ENCODE measurements around the gene MAST2.

DNA sequence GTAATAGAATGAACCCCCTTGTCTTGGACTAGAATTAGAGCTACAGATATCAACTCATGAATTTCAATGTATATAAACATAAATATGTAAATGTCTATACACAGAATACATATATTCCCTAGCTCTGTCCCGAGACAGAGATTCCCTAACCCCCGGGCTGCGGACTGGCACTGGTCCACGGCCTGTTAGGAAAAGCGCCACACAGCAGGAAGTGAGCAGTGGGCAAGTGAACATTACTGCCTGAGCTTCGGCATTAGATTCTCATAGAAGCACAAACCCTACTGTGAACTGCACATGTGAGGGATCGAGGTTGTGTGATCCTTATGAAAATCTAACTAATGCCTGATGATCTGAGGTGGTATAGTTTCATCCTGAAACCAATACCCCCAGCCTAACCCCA, 277.8 kb downstream of the MAST2 start:
- TF ChIP-seq, protein P1, sequence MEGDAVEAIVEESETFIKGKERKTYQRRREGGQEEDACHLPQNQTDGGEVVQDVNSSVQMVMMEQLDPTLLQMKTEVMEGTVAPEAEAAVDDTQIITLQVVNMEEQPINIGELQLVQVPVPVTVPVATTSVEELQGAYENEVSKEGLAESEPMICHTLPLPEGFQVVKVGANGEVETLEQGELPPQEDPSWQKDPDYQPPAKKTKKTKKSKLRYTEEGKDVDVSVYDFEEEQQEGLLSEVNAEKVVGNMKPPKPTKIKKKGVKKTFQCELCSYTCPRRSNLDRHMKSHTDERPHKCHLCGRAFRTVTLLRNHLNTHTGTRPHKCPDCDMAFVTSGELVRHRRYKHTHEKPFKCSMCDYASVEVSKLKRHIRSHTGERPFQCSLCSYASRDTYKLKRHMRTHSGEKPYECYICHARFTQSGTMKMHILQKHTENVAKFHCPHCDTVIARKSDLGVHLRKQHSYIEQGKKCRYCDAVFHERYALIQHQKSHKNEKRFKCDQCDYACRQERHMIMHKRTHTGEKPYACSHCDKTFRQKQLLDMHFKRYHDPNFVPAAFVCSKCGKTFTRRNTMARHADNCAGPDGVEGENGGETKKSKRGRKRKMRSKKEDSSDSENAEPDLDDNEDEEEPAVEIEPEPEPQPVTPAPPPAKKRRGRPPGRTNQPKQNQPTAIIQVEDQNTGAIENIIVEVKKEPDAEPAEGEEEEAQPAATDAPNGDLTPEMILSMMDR (IDR thresholded peaks at IDR 0.05): no peak
- no peak for TF ChIP-seq POLR2A (IDR thresholded peaks at IDR 0.05)

All from upper lobe of left lung (tissue), 4 donors.